NCI-H146 treated with DMSO at 0.1 percent for 48 hours (cell line): ENCODE results near the gene GDAP1L1.
A peak's percentile ranks its signal among the peaks of the same experiment; 100 is the strongest.

Experiments
- DNase-seq: peaks from one replicate; lab custom pipeline; 2025; ENCODE audit not compliant: unreplicated experiment; lab: John Stamatoyannopoulos, UW

The GDAP1L1 gene

GRCh38 chr20:44247131-44247571 is at the start of gene GDAP1L1:
GDAP1L1 (plus strand) TSS chr20:44247308; CDS start chr20:44247335, 27 bp downstream.
- DNase-seq, result peak; percentile 38

GRCh38 chr20:44198872-44199271 is 48.2 kb upstream of the GDAP1L1 start:
- DNase-seq, result no peak

DNA sequence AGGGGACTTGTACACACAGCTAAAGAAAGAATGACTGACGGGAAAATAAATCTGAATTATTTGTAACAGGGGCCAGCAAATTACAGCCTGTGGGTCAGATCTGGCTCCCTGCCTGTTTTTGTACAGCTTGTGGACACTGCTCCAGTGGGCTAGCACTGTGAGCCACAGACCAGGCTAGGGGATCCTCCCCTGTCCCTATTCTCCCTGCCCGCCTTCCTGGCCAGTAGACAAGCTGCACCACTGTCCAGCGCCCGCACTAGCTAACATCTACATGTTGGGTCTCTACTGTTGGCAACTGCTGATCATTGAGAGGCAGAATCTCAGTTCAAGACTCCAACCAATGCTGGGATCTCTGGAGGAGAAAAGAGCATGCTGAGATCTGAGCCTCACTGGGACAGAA is 47.2 kb upstream of the GDAP1L1 start:
- no peak for DNase-seq

GRCh38 chr20:44200371-44200770 is 46.7 kb upstream of the GDAP1L1 start:
- DNase-seq, result no peak

GRCh38 chr20:44200983-44201382 is 46.1 kb upstream of the GDAP1L1 start:
- no peak for DNase-seq

- no peak for DNase-seq
Measured at GRCh38 chr20:44203161-44203560, 43.9 kb upstream of the GDAP1L1 start.

DNA sequence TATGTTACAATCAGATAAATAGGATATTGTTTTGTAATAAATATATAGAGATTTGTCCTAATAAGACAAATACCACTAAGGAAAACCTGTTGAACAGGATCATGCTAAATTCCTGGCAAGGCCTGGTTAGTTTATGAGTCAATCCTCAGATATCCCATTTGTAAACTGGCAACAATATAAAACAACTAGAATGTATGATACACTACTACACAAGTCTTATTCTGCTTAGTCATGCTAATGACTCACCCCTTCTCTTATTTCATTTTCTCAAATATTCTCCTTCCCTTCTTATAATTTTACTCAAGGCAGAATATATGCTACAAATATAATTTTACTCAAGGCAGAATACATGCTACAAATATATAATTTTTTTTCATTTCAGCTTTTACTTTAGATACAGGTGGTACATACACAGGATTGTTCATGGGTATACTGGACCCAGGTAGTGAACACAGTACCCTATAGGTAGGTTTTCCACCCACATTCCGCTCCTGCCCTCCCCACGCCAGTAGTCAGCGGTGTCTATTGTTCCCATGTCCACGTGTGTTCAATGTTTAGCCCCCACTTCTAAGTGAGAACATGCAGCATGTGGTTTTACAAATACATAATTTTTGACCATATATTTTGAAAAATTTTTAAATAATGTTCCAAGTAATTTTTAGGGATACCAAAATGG is 42.8 kb upstream of the GDAP1L1 start:
- DNase-seq, result no peak

GRCh38 chr20:44204832-44205215 is 42.3 kb upstream of the GDAP1L1 start:
- DNase-seq, result no peak

GRCh38 chr20:44206132-44206531 is 41.0 kb upstream of the GDAP1L1 start:
- DNase-seq, result peak; percentile 86

DNA sequence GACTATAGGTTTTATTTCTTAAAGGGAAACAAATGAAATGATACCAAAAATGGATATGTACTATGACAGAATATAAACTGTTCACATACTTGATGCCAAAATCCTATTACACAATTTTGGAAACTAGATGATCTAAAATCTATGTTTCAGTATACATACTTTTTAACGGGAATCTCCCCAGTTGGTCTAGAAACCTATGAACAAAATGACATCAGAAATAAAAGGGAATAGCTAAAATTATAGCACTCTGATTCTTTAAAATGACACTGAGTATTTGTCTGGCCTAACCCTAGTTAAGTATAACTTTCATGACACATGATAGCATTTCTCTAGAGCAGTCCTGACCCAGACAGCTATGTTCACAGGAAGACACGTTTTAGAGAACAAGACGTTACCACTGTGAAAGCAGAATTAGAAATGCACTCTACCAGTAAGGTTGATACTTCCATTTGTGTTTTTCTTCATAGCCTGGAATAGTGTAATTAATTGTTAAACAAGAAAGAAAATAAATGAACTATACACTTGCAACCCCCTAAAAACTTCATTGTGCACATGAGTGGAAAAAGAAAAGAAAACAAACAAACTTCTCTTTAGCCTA is 39.9 kb upstream of the GDAP1L1 start:
- no peak for DNase-seq

GRCh38 chr20:44208165-44208564 is 38.9 kb upstream of the GDAP1L1 start:
- DNase-seq, result no peak

DNA sequence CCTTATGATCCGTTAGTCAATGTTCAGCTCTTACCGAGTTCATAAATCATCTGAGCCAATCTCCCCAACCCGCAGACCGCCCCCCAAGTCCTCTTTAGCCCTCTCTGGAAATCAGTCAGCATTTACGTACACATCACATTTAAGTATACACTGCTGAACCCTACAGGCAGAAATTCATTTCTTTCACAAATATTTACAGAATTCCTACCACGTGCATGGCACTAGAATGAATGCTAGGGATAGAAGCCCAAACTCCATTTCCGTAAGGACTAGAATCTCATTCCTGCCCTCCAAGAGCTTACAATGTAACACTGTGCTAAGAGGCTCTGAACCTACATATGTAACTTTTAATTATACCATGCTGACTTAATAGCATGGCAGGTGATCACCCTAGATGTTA is 38.3 kb upstream of the GDAP1L1 start:
- DNase-seq, result no peak

DNA sequence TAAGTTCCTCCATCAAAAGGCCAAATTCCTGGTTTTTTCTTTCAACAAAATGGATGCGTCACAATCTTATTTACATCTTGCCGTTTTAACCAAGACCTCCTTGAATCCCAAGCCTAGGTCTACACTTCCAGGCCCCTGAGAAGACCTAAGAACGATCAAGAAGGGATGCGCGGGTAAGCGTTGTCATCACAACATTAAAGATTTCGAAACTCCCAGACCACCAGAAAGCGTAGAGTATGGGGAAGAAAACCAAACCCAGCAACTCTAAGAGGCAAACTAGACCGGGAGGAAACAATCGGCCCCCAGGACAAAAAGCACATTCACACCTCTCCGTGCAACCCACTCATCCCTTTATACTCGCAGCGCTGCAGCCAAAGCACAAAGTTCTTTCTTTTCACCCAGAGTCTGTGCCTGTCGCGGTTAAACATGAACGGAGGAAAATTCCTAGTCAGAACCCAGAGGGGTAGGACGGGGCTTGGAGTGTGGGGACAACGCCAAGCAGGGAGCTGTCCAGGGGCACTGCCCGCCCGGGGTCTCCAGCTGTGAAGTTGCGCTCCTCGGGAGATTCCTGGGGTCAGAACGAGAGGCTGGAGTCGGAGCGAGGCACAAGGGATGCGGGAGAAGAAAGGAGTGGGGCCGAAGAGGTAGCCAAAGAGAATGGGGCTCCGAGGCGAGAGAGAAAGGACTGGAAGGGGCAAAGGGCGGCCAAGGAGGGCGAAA is 37.3 kb upstream of the GDAP1L1 start:
- no peak for DNase-seq

- DNase-seq, result peak; percentile 98
Measured at GRCh38 chr20:44210406-44211176, 36.5 kb upstream of the GDAP1L1 start, which contains the start of gene OSER1. OSER1 (minus strand) TSS chr20:44210771; CDS start chr20:44206957, 3,814 bp downstream.

- DNase-seq, result peak; percentile 44
Measured at GRCh38 chr20:44211177-44212039, 35.7 kb upstream of the GDAP1L1 start.

DNA sequence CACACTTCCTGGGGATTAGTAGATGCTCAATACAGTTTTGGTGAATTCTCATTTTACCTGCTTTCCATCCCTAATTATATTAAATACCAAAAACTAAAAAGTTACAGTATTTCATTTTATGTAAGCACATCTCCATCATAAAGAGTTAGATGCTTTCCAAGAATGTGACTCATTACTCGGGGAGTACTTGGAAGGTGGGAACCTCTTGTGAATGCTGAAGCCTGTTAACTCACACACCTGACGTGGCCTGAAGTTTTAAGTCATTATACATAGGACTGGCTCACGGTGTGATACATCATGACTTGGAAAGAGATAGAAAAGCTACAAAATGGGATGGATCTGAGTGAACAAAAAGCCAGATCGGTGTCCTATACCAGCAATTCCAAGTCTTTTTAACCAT is 34.3 kb upstream of the GDAP1L1 start:
- no peak for DNase-seq

DNA sequence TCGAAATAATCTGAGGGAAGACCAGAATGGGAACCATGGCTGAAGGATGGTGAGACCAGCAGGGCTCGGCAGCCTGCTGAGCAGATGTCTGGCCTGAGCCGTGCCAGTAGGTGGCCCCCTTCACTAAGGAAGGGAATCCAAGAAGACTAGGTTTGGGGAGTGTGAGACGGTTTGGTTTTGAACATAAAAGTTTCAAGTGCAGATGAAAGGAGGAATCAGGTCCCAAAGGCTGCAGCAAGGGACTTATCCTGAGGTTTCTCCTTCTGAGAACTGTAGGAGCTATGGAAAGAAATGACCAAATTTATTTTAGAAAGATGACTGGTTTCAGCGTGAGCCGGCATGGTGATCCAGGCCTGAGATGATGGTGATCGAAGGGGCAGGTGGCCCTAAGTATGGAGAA is 32.0 kb upstream of the GDAP1L1 start:
- peak; percentile 52 for DNase-seq

DNA sequence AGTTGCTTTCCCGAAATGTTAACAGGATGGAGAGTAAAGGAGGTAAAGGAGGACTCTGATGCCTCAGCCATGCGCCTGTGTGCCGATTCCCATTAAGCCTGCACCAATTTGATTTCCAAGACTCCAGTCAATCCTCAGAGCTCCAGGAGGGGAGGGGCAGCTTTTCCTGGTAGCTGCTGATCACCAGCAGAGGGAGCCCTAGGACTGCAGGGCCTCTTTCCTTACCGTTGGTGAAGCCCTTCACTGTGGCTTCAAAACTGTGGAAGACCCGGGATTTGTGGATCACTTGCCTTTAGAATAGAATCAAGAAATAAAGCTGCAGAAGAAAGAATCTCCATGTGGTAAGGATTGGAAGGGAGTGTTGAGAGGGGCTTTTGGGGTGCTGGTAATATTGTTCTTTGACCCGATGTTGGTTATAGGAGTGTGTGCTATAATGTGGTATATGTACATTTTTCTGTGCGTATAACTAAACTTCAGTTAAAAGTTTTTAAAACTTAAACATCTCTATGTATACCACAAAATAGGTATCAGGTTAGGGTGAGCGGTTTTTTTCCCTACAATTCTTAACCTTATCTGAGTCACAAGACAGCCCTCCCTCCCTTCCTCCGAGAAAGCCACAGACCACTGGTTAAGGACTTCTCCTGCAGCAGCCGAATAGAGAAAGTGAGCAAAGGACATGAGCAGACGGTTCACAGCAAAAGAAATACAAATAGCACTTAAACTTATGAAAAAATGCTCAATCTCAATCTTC is 29.6 kb upstream of the GDAP1L1 start:
- peak; percentile 81 for DNase-seq

GRCh38 chr20:44218446-44218845 is 28.7 kb upstream of the GDAP1L1 start:
- DNase-seq, result no peak
